Nephron (organoid): Measurements from ENCODE around the gene TM9SF3.
A peak's percentile ranks its signal among the peaks of the same experiment; 100 is the strongest.

Experiments
- H3K27ac Mint-ChIP-seq, 3 experiments: 2 replicates each; pipeline ENCODE4 v1.8.0; 2020; ENCODE audit warnings: mixed read lengths in 3 of 3, mild to moderate bottlenecking in 2 of 3, moderate library complexity in 1 of 3
- H3K27me3 Mint-ChIP-seq: 2 replicates; pipeline ENCODE4 v1.8.0; 2021; ENCODE audit warnings: low read depth, mild to moderate bottlenecking, moderate library complexity, mixed read lengths
- H3K36me3 Mint-ChIP-seq: 2 replicates; pipeline ENCODE4 v1.8.0; 2020; ENCODE audit warnings: low read depth, mixed read lengths
- H3K4me1 Mint-ChIP-seq: 2 replicates; pipeline ENCODE4 v1.8.0; 2020; ENCODE audit warnings: mixed read lengths
- H3K4me3 Mint-ChIP-seq, 3 experiments: 2 replicates each; pipeline ENCODE4 v1.8.0; 2020; ENCODE audit warnings: mild to moderate bottlenecking in 3 of 3, mixed read lengths in 3 of 3, moderate library complexity in 2 of 3
- H3K9me3 Mint-ChIP-seq: 2 replicates; pipeline ENCODE4 v1.8.0; 2020; ENCODE audit warnings: mixed read lengths
- CTCF ChIP-seq, 3 experiments: fragments of 200-600 bp; sonication (generic); IDR thresholded peaks; one replicate each; pipeline ENCODE4 v1.5.0; 2021; ENCODE audit warnings: antibody characterized with exemption in 3 of 3; ENCODE audit not compliant: unreplicated experiment in 3 of 3

The TM9SF3 gene

GRCh38 chr10:96517284-96517683, 69.5 kb downstream of the TM9SF3 start:
- Mint-ChIP-seq H3K36me3 (peaks cover 24% of the 10 kb centered on the region), H3K4me3 (no peak overlapping the region), H3K27me3 (peaks cover 33% of the 10 kb centered on the region), H3K4me1 (peaks cover 26% of the 10 kb centered on the region), H3K27ac (no peak overlapping the region), H3K9me3 (no peaks in the 10 kb centered on the region)
- no peak for TF ChIP-seq CTCF (IDR thresholded peaks at IDR 0.05; ENCODE audit: unreplicated experiment in 3 of 3)

DNA sequence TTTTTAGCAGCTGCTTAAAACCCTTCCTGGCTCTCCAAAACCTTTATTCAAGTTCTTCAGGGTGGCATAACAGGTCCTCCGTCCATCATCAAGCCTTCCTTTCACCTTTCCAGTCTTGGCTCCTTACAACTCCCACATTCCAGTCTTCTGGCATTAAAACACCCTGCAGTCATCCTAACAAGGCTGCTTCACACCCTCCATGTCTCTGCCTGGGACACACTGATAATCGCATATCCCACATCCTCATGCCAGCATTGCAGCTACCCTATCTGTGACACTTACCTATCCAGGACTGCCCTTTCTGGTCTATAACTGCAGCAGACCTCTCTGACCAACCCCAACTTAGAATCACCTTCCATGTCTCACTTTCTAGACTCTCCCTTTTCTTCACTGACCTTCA, 70.5 kb downstream of the TM9SF3 start:
- Mint-ChIP-seq H3K9me3 (no peaks in the 10 kb centered on the region), H3K27ac (no peak overlapping the region), H3K4me1 (peaks cover 31% of the 10 kb centered on the region), H3K27me3 (peaks cover 42% of the 10 kb centered on the region), H3K36me3 (peaks cover 16% of the 10 kb centered on the region), H3K4me3 (peak overlapping the region in 1 of 3 experiments; percentile 31)
- no peak for TF ChIP-seq CTCF (IDR thresholded peaks at IDR 0.05; ENCODE audit: unreplicated experiment in 3 of 3)

GRCh38 chr10:96513698-96514561, 72.9 kb downstream of the TM9SF3 start, which contains the start of gene TLL2:
Gene TLL2, minus strand, starts transcription at chr10:96513926. Its CDS starts 241 bp downstream, at chr10:96513685.
- TF ChIP-seq CTCF (IDR thresholded peaks at IDR 0.05; ENCODE audit: unreplicated experiment in 3 of 3), result peak; percentile 53 to 71 (median 70)
- Mint-ChIP-seq H3K4me3 (peak within 1 kb of the TSS; percentile 74 to 85 (median 85)), H3K27ac (peak within 1 kb of the TSS in 1 of 3 experiments; percentile 35), H3K36me3 (no peaks in the 10 kb centered on the region), H3K4me1 (peaks cover 31% of the 10 kb centered on the region), H3K27me3 (peaks cover 63% of the 10 kb centered on the region), H3K9me3 (no peaks in the 10 kb centered on the region)

DNA sequence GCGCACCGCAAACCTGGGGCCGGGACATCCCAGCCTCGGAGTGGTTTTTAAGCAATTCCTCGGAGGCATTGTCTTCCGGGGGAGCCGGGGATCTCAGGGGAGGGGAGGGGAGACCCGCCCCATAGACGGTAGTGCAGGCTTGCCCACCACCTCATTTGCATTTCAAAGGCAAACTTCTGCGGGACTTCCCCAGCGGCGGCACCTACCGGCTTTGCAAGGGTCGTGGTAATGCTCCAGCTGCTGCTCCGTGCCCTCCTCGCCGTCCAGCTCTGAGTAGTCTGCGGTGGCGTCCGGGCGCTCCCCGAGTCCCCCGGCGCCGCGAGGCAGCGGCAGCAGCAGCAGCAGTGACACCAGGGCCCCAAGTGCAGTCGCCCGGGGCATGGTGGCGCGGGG, 73.5 kb downstream of the TM9SF3 start:
- Mint-ChIP-seq H3K27me3 (peaks cover 65% of the 10 kb centered on the region), H3K27ac (no peak overlapping the region), H3K4me1 (peaks cover 31% of the 10 kb centered on the region), H3K4me3 (peak overlapping the region; percentile 74 to 85 (median 77)), H3K9me3 (no peaks in the 10 kb centered on the region), H3K36me3 (no peaks in the 10 kb centered on the region)
- TF ChIP-seq CTCF (IDR thresholded peaks at IDR 0.05; ENCODE audit: unreplicated experiment in 3 of 3), result no peak

DNA sequence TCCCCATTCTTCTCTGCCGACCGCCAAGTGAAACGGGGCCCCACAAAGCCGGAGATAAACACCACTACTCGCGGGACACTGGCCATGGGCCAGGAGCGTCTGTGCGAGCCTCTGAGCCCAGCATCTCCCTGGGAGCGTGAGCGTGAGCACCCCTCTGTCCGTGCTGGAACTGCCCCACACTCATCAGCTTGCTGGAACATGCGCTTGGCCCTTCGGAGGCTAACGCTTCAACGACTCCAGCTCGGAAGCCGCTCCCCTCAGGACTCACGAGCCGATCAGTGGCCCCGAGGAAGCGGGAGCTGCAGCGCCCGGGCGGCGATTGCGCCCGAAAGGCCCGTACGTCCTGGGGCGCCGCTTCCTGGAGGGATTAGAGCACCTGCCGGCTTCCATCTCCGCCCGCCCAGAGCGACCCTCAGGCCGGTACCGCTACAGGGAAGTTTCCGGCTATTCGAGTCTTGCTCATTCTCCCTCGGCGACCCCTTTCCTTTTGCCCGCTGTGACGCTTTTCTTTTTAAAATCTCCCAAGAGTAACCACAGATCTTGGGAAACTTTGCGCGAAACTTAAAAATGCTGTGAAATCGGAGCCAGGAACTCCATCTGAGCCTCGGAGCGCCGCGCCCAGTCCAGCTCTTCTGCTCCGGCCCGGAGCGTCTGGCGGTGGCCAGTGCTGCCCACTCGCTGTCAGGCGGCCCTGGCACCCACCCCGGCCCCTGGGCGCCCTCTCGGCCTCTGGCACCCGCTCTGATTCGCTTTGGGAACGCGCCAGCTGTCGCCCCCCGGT, 74.1 kb downstream of the TM9SF3 start:
- Mint-ChIP-seq H3K36me3 (no peaks in the 10 kb centered on the region), H3K27ac (no peak overlapping the region), H3K9me3 (no peaks in the 10 kb centered on the region)

More for the DNA sequence above, 74.1 kb downstream of the TM9SF3 start:
- Mint-ChIP-seq H3K4me3 (peak overlapping the region; percentile 74 to 85 (median 84)), H3K27me3 (peaks cover 65% of the 10 kb centered on the region), H3K4me1 (peaks cover 31% of the 10 kb centered on the region)
- TF ChIP-seq CTCF (IDR thresholded peaks at IDR 0.05; ENCODE audit: unreplicated experiment in 3 of 3), result no peak
